Measurements from ENCODE around the gene PCDHGA2.

GRCh38 chr5:141382469-141383294 lies 44.1 kb downstream of the PCDHGA2 start, which contains the start of gene PCDHGA7:
- TF ChIP-seq CTCF (IDR thresholded peaks at IDR 0.05) (no peak), POLR2A (IDR thresholded peaks at IDR 0.05) (no peak)
